PC-9 (cell line): ENCODE data around the gene TRPM1.

Experiments used
- EZH2 ChIP-seq: fragments of 200-600 bp; sonication (generic); IDR thresholded peaks from 2 replicates; pipeline ENCODE4 v1.8.0; 2017; ENCODE audit warnings: antibody characterized with exemption, low read depth
- TF ChIP-seq, protein P1 (sequence below): fragments of 200-600 bp; sonication (generic); conservative IDR thresholded peaks from 2 replicates; pipeline ENCODE4 v1.6.1; 2017; ENCODE audit warnings: mixed run types, antibody characterized with exemption, mild to moderate bottlenecking, moderate library complexity

DNA sequence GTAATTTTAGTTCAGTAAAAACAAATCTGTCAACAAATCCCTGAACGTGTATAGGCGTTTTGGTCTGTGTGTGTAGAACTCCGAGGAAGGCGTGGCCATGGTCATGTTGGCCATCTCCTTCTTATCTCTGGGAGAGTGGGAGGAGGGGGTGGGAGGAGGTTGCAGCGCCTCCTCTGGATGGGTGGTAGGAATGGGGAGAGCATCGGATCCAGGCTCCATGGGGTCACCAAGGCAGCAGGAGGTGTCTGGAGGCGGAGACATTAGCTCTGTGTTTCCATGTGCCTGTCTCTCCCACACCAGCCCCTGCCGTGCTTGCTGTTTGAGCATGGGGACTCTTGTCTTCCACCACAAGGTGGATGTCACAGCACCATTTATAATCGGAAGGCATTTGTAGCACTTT, 34.5 kb upstream of the TRPM1 start:
- no peak for TF ChIP-seq EZH2
- TF ChIP-seq, protein P1, sequence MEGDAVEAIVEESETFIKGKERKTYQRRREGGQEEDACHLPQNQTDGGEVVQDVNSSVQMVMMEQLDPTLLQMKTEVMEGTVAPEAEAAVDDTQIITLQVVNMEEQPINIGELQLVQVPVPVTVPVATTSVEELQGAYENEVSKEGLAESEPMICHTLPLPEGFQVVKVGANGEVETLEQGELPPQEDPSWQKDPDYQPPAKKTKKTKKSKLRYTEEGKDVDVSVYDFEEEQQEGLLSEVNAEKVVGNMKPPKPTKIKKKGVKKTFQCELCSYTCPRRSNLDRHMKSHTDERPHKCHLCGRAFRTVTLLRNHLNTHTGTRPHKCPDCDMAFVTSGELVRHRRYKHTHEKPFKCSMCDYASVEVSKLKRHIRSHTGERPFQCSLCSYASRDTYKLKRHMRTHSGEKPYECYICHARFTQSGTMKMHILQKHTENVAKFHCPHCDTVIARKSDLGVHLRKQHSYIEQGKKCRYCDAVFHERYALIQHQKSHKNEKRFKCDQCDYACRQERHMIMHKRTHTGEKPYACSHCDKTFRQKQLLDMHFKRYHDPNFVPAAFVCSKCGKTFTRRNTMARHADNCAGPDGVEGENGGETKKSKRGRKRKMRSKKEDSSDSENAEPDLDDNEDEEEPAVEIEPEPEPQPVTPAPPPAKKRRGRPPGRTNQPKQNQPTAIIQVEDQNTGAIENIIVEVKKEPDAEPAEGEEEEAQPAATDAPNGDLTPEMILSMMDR, result no peak
